Activated CD4-positive, alpha-beta T cell treated with anti-CD3 and anti-CD28 coated beads, Interleukin-2, amount 10 ng/mL, durations not matched to agents 7 days and 5 days (primary cell): ENCODE results near the gene B3GALT6. TPM values are rescaled to one million over a fixed set of nuclear protein-coding genes. Genes with fewer than 3 reads are reported as not detected.

Experiments used
- CTCF ChIA-PET: fragments of 350-600 bp; sonication (Branson Sonifier 250); formaldehyde crosslinking; loops from one replicate; lab custom pipeline; 2021; ENCODE audit warnings: antibody characterized with exemption; lab: Charles Lee
- POLR2A ChIA-PET: fragments of 350-600 bp; sonication (Branson Sonifier 250); formaldehyde crosslinking; loops from one replicate; lab custom pipeline; 2021; ENCODE audit warnings: antibody characterized with exemption; lab: Charles Lee
- DNase-seq: peaks from one replicate; pipeline ENCODE4 v3.0.0-alpha.2; 2020
- H3K27ac Mint-ChIP-seq: one replicate; pipeline ENCODE4 v1.8.0; 2021; ENCODE audit warnings: mild to moderate bottlenecking, moderate library complexity, mixed read lengths
- H3K27me3 Mint-ChIP-seq: one replicate; pipeline ENCODE4 v1.8.0; 2021; ENCODE audit warnings: mixed read lengths
- H3K36me3 Mint-ChIP-seq: one replicate; pipeline ENCODE4 v1.8.0; 2021; ENCODE audit warnings: low read depth, mixed read lengths
- H3K4me1 Mint-ChIP-seq: one replicate; pipeline ENCODE4 v1.8.0; 2021; ENCODE audit warnings: mixed read lengths
- H3K4me3 Mint-ChIP-seq: one replicate; pipeline ENCODE4 v1.8.0; 2021; ENCODE audit warnings: mild to moderate bottlenecking, moderate library complexity, mixed read lengths
- H3K9me3 Mint-ChIP-seq: one replicate; pipeline ENCODE4 v1.8.0; 2021; ENCODE audit warnings: mixed read lengths
- total RNA-seq, 2 experiments: library from RNA; stranded (reverse); gene quantifications; one replicate each; pipeline ENCODE4 v1.2.3, GENCODE V29; 2021

Gene B3GALT6
- total RNA-seq, 2 experiments from 2014 or later, result 15.8 to 19.2 TPM

DNA sequence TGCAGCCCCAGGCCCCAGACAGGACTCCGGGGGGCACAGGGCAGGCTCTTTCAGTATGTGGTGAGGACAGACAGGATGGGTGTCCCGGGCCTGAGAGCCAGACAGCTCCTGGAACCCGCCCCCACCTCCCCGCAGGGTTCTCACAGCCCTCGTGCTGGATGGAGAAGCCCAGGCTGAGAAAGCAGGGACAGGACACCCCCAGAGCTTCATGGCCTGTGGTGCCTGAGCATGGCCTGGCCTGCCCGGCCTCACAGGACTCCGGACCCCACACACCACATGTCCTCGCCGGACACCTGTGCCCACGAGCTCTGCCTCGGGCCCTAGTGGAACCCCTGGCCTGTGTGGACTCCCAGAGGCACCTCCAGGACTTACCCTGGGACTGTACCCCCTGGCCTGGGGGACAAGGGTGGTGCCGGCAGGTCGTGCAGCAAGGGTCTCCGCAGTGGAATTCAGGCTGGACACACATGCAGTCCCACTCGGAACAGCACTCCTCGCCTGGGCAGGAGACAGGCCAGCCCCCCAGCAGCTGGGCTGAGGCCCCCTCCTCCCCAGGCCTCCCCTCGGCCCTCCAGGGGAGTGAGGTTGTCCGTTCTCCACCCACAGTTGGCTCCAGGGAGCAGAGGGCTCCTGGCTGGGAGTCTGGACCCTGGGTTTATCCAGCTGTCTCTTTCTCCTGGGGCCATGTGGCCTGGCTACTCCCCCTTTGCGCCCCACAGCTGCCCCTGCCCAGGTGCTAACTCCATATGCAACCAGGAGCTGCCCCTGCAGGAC, 26.9 kb upstream of the B3GALT6 start:
- ChIA-PET POLR2A (no interaction called here), CTCF (interaction anchor here (1.0 to 1.8 kb wide), 5 partner anchors 9 to 141 kb away, joined by 3 to 6 read pairs (median 5); no protein-coding TSS in a partner anchor)
- peaks cover 23% of the 10 kb centered on the region for H3K4me1 Mint-ChIP-seq
- no peak overlapping the region for H3K27ac Mint-ChIP-seq
- H3K9me3 Mint-ChIP-seq, result no peaks in the 10 kb centered on the region
- peak overlapping the region; percentile 54 for H3K4me3 Mint-ChIP-seq
- no peaks in the 10 kb centered on the region for H3K36me3 Mint-ChIP-seq
- DNase-seq, result no peak
- no peaks in the 10 kb centered on the region for H3K27me3 Mint-ChIP-seq

DNA sequence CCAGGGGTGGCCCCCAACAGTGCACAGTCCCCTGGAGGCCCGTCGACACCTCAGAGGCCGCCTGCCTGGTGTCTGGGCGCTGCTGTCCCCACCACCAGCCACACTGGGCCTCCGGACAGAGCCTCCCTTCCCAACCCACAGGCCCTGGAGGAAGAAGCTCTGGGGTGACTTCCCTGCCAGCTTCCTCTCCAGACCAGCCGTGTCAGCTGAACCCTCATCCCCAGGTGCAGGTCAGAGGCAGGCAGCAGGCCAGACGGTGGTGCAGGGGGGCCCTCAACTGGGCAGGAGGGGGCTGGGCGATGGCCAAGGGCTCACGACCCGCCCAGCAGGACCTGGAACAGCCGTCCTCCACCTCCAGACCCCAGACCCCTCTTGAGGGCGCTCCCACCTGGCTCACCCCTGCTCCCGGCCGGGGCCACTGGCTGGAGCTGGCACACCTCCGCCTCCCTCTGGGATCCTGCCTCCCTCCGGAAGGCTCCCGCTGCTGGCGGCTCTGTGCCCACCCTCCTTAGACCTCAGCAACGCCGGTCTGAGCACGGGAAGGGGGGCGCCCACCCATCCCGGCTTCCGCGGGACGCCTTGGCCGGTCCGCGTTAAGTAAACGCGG, 26.2 kb upstream of the B3GALT6 start:
- no peak for DNase-seq
- Mint-ChIP-seq H3K36me3 (no peaks in the 10 kb centered on the region), H3K4me1 (peaks cover 19% of the 10 kb centered on the region), H3K27ac (no peak overlapping the region), H3K4me3 (peak overlapping the region; percentile 60), H3K27me3 (no peaks in the 10 kb centered on the region), H3K9me3 (no peaks in the 10 kb centered on the region)
- POLR2A ChIA-PET, result no interaction called here
- CTCF ChIA-PET, result interaction anchor here (0.6 to 1.8 kb wide), 5 partner anchors 9 to 83 kb away, joined by 3 to 6 read pairs (median 5); no protein-coding TSS in a partner anchor

DNA sequence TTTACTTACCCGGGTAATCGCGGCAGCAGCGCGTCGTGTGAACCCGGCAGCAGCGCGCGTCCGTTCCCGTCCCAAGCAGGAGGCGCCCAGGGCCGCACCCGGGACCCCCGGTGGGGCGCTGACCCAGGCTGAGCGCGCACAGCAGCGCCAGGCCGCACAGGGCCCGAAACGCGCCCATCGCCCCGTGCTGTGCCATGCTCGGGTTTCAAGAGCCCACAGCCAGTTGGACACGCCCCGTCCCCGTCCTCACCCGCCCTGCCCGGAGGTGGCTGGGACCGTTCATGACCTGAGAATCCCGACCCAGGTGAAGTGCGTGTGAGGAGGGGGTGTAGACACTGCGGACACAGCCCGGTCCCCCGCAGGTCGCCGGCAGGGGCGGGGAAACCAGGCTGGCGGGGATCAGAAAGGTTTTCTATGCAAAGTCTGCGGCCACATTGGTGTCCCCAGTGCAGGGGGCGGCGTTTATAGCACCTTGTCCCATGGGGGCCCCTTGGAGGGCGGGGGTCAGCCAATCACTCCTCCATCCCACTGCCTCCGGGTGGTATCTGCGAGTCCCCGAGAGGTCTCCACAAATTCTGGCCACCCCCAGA, 25.6 kb upstream of the B3GALT6 start, which contains the start of gene TNFRSF18:
Gene TNFRSF18, minus strand, starts transcription at position 217 of the 590 bp plus-strand sequence. Its CDS starts 21 bp downstream, at position 196.
- Mint-ChIP-seq H3K9me3 (no peaks in the 10 kb centered on the region), H3K4me3 (peak within 1 kb of the TSS; percentile 60), H3K27me3 (no peaks in the 10 kb centered on the region), H3K36me3 (no peaks in the 10 kb centered on the region), H3K27ac (peak within 1 kb of the TSS; percentile 72), H3K4me1 (peaks cover 21% of the 10 kb centered on the region)
- ChIA-PET CTCF (interaction anchor here (0.6 to 1.8 kb wide), 4 partner anchors 9 to 84 kb away, joined by 4 to 6 read pairs (median 6); no protein-coding TSS in a partner anchor), POLR2A (no interaction called here)
- peak; percentile 38 for DNase-seq

DNA sequence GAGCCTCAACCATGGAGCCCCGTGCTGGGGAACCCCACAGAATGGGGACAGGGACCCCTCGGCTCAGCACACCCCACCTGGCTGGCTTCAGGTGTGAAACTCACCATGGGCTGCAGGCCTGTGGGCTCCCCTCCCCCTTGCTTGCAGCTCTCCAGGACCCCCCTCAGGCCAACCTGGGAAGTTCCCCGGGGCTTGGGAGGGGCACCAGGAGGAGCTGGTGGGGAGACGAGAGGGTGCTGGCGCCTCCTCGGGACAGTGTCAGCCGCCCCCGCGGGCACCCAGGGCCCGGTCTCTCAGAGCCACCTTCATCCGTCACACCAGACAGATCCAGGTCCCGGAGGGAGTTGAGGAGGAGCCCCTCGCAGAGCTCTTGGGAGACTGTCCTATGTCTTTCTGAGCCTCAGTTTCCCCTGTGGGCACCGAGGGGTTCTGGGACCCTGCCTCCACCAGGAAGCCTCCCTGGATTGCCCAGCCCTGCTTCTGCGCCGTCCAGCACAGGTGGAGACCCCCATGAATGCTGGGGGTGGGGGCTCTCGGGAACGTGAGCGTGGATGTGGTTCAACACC, 25.0 kb upstream of the B3GALT6 start:
- DNase-seq, result no peak
- Mint-ChIP-seq H3K36me3 (no peaks in the 10 kb centered on the region), H3K4me1 (peaks cover 22% of the 10 kb centered on the region), H3K27me3 (no peaks in the 10 kb centered on the region), H3K9me3 (no peaks in the 10 kb centered on the region), H3K4me3 (peak overlapping the region; percentile 60), H3K27ac (peak overlapping the region; percentile 72)
- ChIA-PET CTCF (interaction anchor here (1.6 kb wide), 1 partner anchor 13 kb away, joined by 3 read pairs; no protein-coding TSS in a partner anchor), POLR2A (no interaction called here)

DNA sequence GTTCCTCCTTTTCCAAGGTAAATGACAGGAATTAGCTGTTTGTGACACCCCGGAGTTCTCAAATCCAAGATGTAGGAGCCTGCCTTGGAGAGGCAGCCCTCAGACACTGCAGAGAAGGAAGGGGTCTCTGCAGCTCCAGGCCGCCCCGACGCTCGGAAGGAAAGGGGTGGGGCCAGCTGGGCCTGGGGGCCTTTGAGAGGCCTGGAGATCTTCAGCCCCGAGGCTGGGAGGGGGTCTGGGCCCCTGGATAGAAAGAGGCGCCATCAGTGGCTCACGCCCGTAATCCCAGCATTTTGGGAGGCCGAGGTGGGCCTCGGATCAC, 24.5 kb upstream of the B3GALT6 start:
- H3K27me3 Mint-ChIP-seq, result no peaks in the 10 kb centered on the region

DNA sequence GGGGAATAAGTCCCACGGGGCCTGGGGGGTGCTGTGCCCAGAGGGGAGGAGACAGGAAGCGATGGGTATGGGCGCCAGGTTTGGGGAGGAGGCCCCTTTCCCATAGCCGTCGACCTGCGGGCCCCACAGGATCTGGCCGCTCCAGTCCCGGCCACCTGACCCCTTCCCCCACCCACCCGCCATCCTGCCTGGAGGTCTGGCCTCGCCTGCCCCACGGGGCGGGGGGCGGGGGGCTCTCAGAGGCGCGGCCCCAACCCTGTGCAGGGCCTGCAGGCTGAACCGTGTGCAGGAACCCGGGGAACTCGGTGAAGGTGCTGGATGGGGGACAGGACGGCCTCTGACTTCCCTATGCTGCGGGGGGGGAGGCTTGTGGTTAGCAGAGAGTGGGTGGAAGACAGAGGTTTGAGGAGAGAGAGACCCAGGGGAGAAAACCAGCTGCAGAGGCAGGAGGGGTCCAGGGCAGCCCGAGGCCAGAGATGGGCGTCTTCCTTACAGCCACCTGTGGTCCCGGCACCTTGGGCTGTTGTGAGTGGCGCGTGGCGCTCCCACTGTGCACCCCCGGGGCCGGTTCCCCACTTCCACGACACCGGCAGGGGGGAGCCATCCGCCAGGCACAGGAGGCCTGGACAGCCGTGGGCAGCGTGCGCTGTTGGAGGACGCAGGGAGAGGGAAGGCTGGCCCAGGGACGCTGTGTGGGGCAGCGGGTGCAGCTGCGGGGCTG, 23.2 kb upstream of the B3GALT6 start:
- no peaks in the 10 kb centered on the region for H3K27me3 Mint-ChIP-seq
- no peaks in the 10 kb centered on the region for H3K9me3 Mint-ChIP-seq
- peak overlapping the region; percentile 93 for H3K27ac Mint-ChIP-seq
- ChIA-PET POLR2A (no interaction called here), CTCF (interaction anchor here (0.6 to 1.5 kb wide), 2 partner anchors 9 to 87 kb away, joined by 3 to 4 read pairs; no protein-coding TSS in a partner anchor)
- no peak for DNase-seq
- peak overlapping the region; percentile 62 for H3K4me3 Mint-ChIP-seq
- peaks cover 26% of the 10 kb centered on the region for H3K4me1 Mint-ChIP-seq
- H3K36me3 Mint-ChIP-seq, result no peaks in the 10 kb centered on the region

More for the DNA sequence above, 24.5 kb upstream of the B3GALT6 start:
- Mint-ChIP-seq H3K4me3 (no peak overlapping the region), H3K4me1 (peaks cover 24% of the 10 kb centered on the region), H3K36me3 (no peaks in the 10 kb centered on the region), H3K27ac (peak overlapping the region; percentile 93), H3K9me3 (no peaks in the 10 kb centered on the region)
- ChIA-PET CTCF (interaction anchor here (1.6 kb wide), 1 partner anchor 13 kb away, joined by 3 read pairs; no protein-coding TSS in a partner anchor), POLR2A (no interaction called here)
- DNase-seq, result no peak

DNA sequence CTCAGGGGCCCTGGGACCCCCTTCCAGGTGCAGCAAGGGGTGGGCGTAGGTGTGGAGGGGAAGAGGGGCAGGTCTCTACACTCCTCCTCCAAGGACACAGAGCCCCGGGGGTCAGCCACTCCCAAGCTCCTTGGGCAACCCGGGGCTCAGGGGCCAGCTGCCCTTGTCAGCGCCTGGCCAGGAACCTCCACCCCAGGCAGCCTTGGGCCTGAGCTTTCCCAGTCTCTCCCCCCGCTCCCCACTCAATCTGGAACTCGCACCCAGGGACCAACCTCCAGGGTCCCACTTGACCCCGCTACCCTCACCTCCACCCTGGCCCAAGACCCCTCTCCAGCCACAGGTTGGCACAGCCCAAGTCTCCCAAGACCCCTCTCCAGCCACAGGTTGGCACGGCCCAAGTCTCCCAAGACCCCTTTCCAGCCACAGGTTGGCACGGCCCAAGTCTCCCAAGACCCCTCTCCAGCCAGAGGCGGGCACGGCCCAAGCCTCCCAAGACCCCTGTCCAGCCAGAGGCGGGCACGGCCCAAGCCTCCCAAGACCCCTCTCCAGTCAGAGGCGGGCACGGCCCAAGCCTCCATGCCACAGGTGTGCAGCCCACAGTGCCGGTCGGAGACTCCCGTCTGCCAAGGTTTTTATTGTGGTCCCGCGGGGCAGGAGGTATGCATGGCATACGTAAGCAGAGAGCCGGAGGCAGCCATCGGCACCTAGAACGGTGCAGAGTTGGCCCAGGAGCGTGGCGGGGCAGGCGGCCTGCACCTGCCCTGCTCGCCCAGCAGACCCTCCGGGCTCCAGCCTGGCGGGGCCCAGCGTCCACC, 21.1 kb upstream of the B3GALT6 start:
- DNase-seq, result no peak
- no peak overlapping the region for H3K4me3 Mint-ChIP-seq
- ChIA-PET POLR2A (no interaction called here), CTCF (interaction anchor here (1.2 to 1.4 kb wide), 3 partner anchors 8 to 178 kb away, joined by 3 to 4 read pairs (median 3); no protein-coding TSS in a partner anchor)
- peak overlapping the region; percentile 73 for H3K27ac Mint-ChIP-seq
- no peaks in the 10 kb centered on the region for H3K27me3 Mint-ChIP-seq
- no peaks in the 10 kb centered on the region for H3K9me3 Mint-ChIP-seq
- H3K36me3 Mint-ChIP-seq, result no peaks in the 10 kb centered on the region
- peaks cover 38% of the 10 kb centered on the region for H3K4me1 Mint-ChIP-seq

DNA sequence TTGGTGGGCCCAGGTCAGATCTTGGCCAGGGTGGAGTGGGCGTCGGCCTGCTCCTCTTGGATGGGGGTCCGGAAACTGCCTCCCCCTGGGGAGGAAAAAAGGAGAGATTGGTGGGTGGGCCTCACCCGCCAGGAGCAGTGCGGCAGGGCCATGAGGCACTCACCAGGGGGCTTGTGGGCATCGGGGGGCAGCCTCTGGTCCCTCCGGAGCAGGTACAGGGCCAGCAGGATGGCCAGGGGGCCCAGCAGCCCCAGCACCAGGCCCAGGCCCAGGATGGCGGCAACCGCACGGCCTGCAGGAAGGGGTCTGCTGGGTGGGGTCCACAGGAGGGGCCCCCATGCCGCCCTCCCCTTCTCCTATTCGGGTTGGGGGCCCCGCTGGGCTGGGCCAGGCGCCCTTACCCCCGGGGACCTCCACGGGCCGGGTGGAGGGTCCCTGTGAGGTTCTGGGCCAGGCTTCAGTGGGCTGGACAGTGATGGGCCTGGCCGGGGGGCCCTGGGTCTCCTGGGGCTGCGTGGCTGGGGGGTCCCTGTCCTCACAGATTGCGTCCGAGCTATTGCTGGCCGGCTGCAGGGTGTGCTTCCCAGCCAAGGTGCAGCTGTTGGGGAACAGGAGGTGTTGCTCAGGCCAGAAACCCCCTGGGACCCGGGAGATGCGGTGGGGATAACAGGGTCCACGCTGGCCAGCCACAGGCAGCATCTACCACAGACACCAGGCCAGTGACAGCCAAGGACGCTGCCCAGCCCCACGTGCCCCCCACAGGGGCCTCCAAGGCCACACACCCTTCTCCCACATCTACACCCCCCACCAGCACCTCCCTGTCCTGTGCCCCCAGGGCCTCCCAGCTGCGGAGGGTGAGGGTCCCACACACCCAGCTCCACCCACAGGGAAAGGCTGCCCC, 20.2 kb upstream of the B3GALT6 start:
- peak overlapping the region; percentile 64 for H3K27ac Mint-ChIP-seq
- CTCF ChIA-PET, result interaction anchor here (1.0 kb wide), 1 partner anchor 148 kb away, joined by 3 read pairs; no protein-coding TSS in a partner anchor

DNA sequence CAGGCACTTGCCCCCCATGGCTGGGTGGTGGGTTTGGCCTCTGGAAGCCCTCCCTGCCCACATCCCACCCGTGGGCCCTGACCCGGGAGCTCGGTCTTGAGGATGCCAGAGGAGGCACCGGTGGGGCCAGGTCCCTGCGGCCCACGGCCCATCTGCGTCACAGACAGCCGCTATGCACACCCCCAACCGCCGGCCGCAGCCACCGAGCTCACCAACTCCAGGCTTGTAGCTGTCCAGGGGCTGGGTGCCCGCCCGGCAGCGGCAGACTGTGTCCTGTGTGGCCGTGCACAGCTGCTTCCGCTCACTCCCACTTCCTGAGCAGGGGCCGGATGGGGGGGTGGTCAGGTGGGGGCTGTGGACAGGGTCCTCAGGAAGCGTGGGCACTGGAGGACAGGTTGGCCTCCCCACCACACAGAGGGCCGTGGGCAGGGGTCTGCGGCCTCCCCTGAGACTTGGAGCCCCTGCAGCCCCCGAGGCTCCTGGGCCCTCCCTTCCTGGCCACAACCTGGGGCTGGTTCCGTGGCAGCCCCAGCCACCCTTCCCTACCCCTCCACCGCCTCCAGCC, 19.2 kb upstream of the B3GALT6 start:
- peak; percentile 45 for DNase-seq
- H3K9me3 Mint-ChIP-seq, result no peaks in the 10 kb centered on the region
- no peak overlapping the region for H3K27ac Mint-ChIP-seq
- POLR2A ChIA-PET, result no interaction called here
- no peaks in the 10 kb centered on the region for H3K27me3 Mint-ChIP-seq
- CTCF ChIA-PET, result interaction anchor here (1.0 to 1.4 kb wide), 3 partner anchors 78 to 149 kb away, joined by 3 to 5 read pairs (median 3); no protein-coding TSS in a partner anchor
- H3K4me3 Mint-ChIP-seq, result peak overlapping the region; percentile 19
- H3K36me3 Mint-ChIP-seq, result peaks cover 11% of the 10 kb centered on the region
- peaks cover 40% of the 10 kb centered on the region for H3K4me1 Mint-ChIP-seq

More for the DNA sequence above, 20.2 kb upstream of the B3GALT6 start:
- no peaks in the 10 kb centered on the region for H3K9me3 Mint-ChIP-seq
- peak overlapping the region; percentile 25 for H3K4me3 Mint-ChIP-seq
- POLR2A ChIA-PET, result no interaction called here
- peaks cover 40% of the 10 kb centered on the region for H3K4me1 Mint-ChIP-seq
- DNase-seq, result no peak
- H3K27me3 Mint-ChIP-seq, result no peaks in the 10 kb centered on the region
- peaks cover 4% of the 10 kb centered on the region for H3K36me3 Mint-ChIP-seq
